ENCODE measurements around the gene CPE.

CPE gene

DNA sequence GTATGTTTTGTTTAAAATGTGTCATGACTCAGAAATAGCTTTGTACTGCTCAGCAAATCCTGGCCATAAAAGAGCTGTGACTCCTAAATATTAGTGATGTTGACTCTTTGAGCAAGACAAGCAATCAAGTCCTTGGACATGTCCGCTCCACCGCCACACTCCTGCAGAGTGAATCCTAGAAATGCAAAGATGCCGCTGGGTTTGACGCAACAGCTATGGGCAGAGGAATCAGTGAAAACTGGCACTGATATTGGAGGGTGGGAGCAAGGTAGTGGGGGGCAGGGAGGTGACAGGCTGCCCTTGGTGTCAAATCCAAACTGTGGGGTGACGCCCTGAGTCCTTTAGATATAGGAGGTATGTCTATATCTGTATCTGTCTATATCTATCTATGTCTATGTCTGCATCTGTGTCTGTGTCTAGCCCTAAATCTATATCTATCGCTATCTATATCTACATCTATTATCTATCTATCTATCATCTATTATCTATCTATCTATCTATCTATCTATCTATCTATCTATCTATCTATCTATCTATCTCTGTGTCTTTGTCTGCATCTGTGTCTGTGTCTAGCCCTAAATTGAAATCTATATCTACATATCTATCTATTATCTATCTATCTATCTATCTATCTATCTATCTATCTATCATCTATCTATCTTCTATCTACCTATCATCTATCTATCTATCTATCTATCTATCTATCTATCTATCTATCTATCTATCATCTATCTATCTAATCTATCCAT, 129.7 kb downstream of the CPE start:
- no peak for DNase-seq (ENCODE audit: low read depth)

DNA sequence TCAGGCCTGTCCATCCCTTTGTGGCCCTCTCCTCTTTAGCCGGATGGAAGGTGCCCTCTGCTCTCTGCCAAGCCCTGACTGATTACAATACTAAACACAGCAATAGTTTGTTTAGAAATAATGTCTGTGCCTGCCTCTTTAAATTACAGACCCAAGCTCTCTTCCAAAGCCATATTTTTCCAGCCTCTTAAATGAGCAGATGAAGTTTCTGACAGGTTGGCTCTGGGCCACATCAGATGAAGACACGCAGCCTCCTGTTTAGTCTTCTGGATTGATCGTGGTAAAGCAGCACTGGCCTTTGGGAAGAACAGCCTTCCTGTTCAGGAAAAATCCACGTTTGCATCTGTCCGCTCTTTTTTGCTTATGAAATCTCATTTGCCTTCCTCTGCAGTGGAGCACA, 133.6 kb downstream of the CPE start:
- no peak for DNase-seq (ENCODE audit: low read depth)

DNA sequence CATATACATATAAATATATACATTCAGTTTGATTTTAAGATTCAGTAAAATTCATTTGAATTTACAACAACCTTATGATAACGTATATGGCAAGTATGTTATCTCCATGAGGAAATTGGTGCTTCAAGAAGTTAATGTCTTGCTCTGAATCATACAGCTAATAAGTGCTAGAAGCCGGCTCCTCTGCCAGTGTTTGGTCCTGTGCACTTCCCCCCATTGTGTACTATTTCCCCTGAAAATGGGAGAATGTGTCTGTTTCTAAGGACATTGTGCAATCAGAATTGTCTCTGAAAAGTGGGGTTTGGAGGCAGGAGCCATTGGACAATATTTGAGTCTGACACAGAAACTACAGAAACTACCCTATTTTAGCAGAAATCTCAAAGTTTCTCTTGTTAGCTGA, 135.9 kb downstream of the CPE start:
- DNase-seq (ENCODE audit: low read depth) = no peak

DNA sequence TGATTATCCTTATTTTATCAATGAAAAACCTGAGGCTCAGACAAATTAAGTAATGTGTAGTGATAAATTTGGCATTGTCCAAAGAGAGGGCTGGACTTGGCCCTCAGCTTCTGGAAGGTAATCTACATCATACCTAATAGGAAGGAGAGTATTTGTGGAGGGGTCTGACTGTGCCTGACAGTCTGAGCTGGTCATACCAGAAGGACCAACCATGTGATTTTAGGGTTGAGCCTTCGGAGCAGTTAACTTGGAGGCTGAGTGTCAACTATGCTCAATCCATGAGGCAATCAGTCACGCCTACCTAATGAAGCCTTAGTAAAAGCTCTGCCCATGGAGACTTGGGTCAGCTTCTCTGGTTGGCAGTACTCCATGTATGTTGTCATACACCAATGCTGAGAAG, 136.4 kb downstream of the CPE start:
- DNase-seq (ENCODE audit: low read depth) = no peak

DNA sequence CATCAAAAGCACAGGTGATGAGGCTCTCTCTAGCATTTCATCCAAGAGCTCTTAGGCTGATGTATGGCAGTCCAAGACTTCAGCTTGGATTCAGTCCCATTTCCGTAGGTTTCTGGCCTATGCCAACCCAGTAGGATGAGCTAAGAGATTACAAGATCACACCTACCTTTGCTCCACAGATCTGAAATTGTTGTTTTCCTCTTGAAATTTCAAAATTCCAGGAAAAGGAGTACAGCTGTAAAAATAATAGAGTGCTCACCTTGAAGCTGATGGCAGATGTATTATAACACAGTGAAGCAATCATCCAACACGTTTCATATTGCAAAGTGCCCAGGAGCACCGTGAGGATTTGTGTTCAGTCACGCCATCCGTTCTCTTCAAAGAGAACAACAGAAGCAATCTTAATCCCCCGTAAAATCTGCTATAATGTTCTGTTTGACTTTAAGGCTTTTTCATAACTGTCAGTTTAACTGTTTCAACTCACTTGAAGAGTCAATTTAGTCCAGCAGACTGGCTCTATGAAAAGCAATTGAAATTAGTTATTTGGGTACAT, 137.5 kb downstream of the CPE start:
- no peak for DNase-seq (ENCODE audit: low read depth)

DNA sequence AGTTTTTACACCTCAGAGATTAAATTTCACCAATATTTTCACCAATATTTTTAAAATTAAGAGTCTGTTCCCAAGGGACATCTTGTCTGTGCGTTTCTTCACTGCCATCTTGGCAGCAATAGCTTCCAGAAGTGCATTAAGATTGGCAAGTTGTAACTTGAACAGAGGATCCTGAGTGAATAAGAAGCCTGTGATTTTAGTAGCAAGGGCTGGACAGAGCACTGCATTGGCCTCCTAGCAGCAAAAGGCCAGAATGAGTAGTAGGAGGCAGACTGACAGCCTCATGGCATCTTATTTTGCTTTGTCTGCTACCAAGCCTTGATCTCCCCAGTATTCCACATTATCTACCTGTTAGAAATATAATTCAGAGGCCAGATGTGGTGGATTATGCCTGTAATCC, 138.4 kb downstream of the CPE start:
- no peak for DNase-seq (ENCODE audit: low read depth)

DNA sequence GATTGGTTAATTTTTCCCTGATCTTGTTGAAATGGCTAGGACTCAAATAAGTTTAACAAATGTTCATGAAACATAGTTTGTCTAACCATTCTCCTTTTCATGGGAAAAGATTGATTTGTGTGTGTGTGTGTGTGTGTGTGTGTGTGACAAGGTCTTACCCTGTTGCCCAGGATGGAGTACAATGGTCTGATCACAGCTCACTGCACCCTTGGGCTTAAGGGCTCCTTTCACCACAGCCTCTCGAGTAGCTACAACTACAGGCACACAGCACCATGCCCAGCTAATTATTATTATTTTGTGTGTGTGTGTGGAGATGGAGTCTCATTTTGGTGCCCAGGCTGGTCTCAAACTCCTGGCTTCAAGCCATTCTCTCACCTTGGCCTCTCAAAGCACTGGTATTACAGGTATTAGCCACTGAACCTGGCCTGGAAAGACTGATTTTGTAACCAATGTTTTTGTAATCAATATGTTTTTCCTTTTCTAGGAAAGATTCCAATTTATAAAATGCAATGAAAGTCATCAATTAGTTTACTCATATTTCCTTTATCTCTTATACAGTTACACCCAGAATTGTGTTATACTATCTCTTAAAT, 139.3 kb downstream of the CPE start:
- no peak for DNase-seq (ENCODE audit: low read depth)

DNA sequence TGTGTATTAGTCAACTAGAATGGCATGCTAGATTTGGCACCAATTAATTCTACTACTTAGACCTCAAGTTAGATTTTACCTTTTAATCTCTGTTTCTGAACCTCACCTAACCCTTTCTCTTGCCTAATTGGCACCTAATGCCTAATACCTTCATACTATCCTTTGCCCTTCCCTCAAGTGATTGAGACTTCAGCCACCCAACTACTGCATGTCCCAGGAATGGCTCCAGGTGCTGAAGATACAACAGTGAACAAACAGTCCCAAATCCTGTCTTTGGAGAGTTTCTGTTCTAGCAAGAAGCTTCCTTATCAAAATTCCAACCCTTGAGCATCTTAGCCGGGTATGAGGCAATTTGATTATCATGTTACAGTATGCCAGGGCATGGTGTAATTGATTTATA, 139.9 kb downstream of the CPE start:
- no peak for DNase-seq (ENCODE audit: low read depth)

DNA sequence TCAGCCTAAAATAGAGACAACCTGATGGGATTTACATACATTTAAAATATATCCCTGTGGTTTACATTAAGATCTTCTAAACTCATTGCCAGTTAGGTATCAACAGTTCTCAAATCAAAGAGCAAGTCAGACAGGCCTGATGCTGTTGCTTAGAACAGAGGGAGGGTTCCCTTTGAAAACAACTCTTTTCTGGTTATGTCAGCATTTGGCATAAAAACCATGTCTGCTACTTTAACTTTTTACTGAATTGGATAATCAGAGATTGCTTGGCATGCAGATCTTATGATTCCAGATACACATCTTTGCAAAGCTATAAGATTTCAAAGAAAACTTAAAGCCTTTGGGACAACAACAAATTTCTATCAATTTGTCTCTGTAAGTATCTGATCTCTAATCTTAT, 140.8 kb downstream of the CPE start:
- no peak for DNase-seq (ENCODE audit: low read depth)

DNA sequence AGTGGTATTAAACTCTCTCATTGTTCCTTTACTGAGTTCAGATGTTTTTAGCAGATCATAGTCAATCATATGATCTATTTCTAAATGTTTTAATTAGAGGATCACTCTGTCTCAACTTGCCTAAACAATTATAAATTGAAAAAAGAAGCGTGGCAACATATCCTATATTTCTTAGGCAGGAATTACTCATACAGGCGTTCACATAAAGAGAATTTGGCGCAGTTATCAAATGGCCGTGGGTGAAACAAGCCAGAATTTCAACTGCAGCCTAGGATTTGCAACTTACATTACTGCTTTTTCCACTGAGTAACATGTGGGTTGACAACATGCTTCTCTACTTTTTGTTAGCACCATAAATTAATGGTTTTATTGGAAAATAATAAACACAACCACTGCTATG, 141.3 kb downstream of the CPE start:
- no peak for DNase-seq (ENCODE audit: low read depth)

DNA sequence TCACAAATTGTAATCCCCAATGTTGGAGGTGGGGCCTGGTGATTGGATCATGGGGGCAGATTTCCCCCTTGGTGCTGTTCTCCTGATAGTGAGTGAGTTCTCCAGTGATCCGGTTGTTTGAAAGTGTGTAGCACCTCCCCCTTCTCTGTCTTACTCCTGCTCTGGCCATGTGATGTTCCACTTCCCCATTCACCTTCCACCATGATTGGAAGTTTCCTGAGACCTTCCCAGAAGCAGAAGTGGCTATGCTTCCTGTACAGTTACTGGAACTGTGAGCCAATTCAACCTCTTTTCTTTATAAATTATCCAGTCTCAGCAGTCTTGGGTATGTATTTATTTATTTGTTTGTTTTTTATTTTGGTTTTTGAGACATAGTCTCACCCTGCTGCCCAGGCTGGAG, 143.2 kb downstream of the CPE start:
- DNase-seq (ENCODE audit: low read depth) = no peak

DNA sequence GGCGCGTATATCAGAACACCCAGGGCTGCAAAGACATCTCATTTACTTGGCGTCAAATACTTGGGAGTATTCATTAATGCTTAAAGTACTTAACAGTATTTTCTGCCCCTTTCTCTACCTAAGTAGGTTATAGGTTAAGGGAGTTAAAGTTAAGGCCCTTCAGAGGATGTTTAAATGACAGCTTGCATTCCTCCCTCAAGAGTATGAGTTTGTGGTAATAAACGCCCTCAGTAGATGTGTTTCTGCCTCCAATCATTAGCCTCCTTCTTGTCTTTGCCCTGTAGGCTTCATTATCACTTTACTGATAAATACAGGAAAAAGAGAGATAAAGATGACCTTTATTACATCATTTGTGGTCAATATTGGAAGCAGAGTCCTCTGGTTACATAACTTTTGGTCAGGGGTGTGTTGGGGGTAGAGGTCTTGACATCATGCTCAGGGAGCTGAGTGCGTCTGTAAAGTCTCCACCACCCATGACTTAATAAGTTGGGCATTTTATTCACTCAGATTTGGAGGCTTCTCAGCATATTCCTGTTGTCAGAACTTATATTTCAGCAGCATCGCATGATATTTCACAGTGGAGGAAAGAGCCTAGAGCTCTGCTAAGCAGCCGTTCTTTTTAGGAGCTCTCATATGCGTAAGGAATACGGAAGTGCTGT, 145.9 kb downstream of the CPE start:
- DNase-seq (ENCODE audit: low read depth) = no peak

DNA sequence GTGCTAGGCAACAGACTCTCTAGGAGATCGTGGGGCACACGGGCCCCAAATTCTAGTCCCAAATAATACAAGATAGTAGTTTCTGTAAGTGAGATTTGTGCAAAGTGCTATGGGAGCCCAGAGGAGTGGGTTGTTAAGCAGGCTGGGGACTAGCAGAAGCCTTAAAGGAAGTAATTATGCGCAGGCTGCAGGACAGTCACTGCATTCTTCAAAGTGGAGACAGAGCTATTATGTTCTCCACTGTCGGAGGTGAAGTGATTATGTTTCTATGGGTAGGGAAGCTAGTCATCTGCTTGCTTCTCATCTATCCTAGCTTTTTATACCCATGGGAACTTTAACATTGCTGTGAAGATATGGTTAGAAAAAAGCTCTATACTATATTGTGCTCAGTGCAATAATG, 154.2 kb downstream of the CPE start:
- no peak for DNase-seq (ENCODE audit: low read depth)

DNA sequence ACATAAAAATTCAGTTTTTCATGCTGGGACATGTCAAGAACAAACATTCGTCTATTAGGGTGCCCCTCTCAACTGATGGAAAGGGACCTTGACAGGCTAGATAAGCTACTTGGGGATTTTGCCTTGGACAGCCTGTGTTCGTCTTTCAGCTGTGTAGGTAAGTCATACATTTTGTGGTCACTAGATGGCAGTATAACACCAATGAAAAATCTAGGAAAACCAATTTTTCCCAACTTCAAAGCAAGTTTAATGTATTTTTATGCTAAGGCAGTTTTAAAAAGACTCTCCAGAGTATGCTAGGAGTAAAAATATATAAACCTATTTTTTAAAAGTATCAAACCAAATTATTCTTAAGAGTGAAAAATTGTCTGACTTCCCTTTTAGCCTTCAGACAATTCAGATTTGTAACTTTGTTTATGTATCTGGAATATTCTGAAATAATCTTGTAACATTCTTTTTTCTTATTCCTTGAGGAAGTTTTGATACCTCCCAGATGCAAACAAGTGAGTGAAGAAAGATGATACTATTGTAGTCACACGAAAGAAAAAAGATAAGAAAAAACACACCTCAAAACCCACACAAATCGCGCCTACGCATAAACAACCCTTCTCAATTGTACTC, 158.3 kb downstream of the CPE start:
- peak; percentile 22 for DNase-seq (ENCODE audit: low read depth)

DNA sequence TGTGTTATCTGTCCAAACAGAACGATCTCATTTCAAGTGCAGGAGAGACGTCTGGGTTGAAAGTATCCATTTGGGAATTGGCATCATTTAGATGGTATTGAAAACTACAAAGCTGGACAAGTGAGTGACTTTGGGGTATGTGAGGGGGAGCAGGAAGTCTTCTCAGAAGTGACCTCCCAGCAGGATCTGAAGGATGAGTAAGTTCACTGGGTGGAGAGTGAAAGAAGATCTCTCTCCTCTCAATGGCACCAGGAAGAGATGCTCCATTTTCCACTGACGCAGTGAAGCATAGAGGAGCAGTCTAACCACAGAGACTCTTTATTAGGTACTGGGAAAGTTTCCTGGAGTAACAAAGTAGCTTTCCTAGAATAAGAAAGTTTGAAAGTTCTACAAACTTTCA, 161.0 kb downstream of the CPE start:
- no peak for DNase-seq (ENCODE audit: low read depth)

DNA sequence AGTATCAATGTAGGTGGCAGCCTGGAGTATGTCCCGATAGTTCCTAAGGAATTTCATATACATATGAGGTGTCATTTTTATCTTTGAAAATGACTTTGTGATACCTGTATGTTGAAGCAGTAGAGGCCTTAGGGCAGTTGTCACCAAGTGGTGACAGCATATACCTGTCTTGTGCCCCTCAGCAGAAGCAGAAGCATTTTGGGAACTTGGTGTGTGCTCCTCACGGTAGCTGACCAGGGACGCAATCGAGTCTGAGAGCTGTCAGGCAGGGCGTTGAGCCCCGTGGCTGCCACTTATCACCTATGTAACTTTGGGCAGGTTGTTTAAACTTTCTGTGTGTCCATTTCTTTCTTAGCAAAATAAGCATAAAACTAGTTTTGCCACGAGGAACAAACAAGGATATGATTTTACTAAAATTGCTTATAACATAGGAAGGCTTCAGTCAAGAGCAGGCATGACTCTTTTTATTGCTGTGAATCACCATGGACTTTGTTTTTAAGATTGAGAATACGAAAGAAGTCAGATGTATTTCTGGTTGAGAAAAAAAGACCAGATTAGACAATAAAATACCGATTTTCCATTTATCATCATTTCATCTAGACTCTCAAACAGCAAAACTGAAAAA, 161.5 kb downstream of the CPE start:
- no peak for DNase-seq (ENCODE audit: low read depth)

DNA sequence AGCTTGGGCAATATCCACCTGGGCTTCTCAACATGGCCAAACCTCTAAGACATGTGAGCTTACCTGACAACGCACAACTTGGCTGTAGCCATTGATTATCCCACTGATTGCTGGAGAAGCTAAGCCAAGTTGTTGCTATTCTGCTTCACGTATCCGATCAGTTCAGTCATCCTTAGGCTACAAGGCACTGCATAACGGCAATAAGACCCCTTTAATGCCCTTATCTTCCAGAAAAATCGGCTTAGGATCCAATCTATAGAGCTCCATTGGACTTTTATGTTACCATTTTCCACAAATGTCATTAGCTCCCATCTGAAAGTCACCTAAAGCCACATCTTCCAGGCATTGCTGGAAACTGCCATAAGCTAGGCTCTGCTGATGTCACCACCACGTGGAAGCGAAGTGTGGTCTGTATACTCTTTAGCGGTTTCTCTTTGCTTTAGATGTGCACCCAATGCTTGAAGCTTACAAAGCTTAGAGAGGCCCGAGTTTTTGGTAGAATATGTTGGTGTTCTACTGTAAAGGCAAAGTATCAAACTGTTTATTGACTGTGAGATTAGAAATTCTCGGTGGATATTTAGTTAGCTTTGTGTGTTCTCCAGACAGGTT, 163.1 kb downstream of the CPE start:
- DNase-seq (ENCODE audit: low read depth) = no peak

DNA sequence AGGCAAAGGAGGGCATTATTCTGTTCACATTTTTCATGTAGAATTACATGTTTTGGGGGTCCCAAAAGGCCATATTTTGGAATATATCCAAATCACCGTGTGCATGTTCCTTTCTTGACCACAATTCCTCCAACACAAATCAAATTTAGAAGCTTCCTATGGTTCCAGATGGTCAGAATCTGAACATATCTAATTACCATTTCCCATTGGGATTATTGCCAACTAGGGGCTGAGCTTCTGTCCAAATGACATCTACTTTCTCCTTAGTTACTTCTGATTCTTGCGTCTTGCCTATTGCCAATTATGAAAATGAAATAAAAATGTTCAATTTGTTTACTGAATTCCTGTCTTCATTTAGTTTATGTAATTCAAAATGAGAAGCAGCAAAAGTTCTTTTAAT, 163.7 kb downstream of the CPE start:
- DNase-seq (ENCODE audit: low read depth) = no peak
